Measurements from ENCODE around the gene RABGAP1.

RABGAP1 gene

DNA sequence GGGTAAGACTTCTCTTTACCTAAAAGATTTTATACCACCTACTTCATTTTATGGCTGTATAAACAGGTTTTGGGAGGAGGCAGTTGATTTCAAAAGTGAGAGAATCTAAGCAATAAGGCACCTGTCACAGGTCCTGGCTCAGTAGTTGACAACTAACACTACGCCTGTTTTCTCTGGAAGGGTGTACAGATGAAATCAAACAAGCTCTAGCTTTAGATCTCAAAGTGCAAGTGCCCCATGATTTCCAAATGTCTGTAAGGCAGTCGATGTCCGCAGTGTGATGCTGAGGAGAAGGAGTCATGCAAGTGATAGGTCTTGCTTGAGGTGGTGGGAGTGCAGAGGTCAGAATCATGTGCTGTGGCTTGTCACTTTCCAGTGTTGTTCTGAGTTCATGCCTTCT, 158.7 kb downstream of the RABGAP1 start:
- TF ChIP-seq, protein P1, sequence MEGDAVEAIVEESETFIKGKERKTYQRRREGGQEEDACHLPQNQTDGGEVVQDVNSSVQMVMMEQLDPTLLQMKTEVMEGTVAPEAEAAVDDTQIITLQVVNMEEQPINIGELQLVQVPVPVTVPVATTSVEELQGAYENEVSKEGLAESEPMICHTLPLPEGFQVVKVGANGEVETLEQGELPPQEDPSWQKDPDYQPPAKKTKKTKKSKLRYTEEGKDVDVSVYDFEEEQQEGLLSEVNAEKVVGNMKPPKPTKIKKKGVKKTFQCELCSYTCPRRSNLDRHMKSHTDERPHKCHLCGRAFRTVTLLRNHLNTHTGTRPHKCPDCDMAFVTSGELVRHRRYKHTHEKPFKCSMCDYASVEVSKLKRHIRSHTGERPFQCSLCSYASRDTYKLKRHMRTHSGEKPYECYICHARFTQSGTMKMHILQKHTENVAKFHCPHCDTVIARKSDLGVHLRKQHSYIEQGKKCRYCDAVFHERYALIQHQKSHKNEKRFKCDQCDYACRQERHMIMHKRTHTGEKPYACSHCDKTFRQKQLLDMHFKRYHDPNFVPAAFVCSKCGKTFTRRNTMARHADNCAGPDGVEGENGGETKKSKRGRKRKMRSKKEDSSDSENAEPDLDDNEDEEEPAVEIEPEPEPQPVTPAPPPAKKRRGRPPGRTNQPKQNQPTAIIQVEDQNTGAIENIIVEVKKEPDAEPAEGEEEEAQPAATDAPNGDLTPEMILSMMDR (conservative IDR thresholded peaks at IDR 0.05; ENCODE audit: control insufficient read depth, insufficient read depth, low read depth, low read length): no peak
- H3K4me3 ChIP-seq (ENCODE audit: control insufficient read depth, low read depth, low read length): no peak overlapping the region
- DNase-seq (ENCODE audit: low read depth): no peak

DNA sequence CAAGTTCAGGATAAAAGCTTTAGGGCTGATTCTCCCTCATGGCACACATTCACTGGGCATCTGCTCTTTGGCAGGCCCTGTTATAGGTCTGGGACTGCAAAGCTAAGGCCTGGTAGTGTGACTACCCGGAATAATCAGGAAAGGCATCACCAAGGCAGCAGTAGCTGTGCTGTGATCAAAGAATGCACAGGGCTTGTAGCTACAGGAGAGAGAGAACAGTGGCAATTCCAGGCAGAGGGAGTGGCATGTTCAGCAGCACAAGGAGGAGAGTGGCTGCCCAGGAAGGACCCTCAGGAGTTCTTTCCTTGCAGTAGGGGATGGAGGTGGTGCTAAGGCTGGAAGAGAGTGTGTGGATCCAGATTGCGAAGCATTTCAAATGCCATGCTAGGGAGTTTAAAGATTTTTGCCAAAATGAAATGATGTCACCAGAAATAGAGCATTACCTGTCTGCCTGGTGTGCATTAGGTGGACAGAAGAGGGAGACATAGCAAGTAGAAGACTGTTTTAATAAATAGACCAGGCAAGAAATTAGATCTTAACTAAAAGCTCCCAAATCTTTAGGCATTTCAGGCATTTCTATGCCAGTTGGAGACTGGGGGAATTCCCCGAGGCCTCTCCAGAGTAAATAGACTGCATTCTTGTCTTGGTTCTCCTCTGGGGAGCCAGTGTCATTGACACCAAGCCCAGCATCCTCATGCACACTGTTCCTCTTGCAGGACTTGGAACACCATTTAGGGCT, 161.7 kb downstream of the RABGAP1 start:
- TF ChIP-seq, protein P1 (conservative IDR thresholded peaks at IDR 0.05; ENCODE audit: control insufficient read depth, insufficient read depth, low read depth, low read length): peak; percentile 16
- H3K4me3 ChIP-seq (ENCODE audit: control insufficient read depth, low read depth, low read length): no peak overlapping the region
- no peak for DNase-seq (ENCODE audit: low read depth)

DNA sequence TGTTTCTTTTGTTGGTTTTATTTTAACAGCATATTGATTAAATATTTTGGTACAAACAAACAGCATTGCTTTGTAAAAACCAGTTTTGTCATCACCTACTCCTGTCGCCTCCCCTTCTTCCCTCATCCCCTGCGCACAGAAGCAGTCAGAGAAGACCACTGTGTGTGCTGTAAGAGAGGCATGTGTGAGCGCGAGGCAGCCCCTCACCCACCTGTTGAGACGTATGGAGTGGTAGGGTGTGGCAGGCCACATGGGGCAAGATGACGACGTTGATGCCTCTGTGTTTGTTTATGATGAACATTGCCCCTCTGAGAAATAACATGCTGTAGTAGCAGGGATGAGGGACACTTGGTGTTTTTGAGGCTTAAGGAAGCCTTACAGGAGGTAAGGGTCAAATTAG, 164.0 kb downstream of the RABGAP1 start:
- DNase-seq (ENCODE audit: low read depth): no peak
- TF ChIP-seq, protein P1 (conservative IDR thresholded peaks at IDR 0.05; ENCODE audit: control insufficient read depth, insufficient read depth, low read depth, low read length): no peak
- no peak overlapping the region for H3K4me3 ChIP-seq (ENCODE audit: control insufficient read depth, low read depth, low read length)

DNA sequence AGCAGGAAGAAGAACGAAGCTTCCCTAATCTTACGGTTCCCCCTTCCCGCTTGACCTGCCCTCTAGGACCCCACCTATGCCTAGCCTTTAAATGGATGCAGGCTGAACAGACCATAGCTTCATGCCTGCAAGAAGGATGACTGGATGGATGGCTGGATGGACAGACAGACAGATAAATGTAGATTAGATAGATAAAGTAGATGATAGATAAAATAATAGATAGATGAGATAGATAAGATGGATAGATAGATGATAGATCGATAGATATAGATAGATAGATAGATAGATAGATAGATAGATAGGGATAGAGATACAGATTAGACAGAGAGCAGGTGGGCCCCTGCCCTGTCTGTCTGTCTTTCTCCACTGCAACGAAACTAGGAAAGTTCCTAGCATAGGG, 164.7 kb downstream of the RABGAP1 start:
- no peak overlapping the region for H3K4me3 ChIP-seq (ENCODE audit: control insufficient read depth, low read depth, low read length)
- DNase-seq (ENCODE audit: low read depth): no peak
- TF ChIP-seq, protein P1 (conservative IDR thresholded peaks at IDR 0.05; ENCODE audit: control insufficient read depth, insufficient read depth, low read depth, low read length): no peak

DNA sequence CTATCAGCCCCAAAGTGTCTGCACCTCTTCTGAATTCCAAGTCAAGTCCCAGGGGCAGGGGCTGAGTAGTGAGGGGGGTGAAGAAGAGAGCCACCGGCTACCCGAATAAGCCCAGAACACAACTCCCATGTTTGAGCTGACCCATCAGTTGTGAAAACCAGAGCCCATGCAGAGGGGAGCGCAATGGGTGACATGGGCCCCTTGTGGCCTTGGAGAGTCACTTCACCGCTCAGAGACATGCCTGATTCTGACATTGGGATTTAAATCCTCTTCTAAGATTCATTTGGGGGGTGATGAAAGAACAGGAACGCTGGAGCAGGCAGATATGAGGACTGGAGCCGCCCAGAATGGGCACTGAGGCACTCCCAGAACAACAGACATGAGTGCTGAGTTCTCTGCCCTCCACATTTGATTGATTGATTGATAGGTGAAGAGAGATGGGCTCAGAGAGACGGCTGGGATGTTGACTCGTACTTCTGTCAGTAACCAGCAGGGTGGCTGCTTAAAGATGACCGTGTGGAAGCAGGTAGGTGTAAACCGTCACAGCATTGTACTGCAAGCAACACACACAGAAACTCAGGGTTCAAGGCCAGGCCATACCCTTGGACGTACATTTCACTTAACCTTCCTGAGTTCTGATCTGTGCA, 166.9 kb downstream of the RABGAP1 start:
- no peak for DNase-seq (ENCODE audit: low read depth)
- no peak overlapping the region for H3K4me3 ChIP-seq (ENCODE audit: control insufficient read depth, low read depth, low read length)
- TF ChIP-seq, protein P1 (conservative IDR thresholded peaks at IDR 0.05; ENCODE audit: control insufficient read depth, insufficient read depth, low read depth, low read length): no peak

DNA sequence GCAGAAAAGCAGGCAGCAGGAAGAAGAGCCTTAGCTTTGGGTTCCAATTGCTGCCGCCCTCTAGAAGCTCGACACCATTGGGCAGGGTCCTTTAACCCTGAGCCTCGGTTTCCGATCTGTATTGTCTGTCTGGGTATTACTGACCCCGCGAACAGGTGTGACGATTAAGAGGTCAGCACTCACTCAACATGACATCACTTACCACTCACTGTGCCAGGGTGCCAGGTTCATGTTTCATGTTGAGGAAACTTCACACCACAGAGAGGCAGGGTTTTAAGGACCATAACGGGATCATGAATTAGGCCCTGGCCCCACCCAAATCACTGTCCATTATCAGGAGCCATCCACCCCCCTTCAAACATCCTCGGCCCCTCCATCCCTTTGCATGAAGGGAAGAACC, 168.2 kb downstream of the RABGAP1 start:
- H3K4me3 ChIP-seq (ENCODE audit: control insufficient read depth, low read depth, low read length): no peak overlapping the region
- DNase-seq (ENCODE audit: low read depth): no peak
- TF ChIP-seq, protein P1 (conservative IDR thresholded peaks at IDR 0.05; ENCODE audit: control insufficient read depth, insufficient read depth, low read depth, low read length): no peak
